GM20431 (cell line): Measurements from ENCODE around the gene PDCD5.

Experiments
- in situ Hi-C: fragments of 300-500 bp; cut with MseI, MboI; formaldehyde crosslinking; loops from one replicate; pipeline ENCODE4 v1.15.0; 2020; ENCODE audit warnings: low sequenced_read_pairs; ENCODE audit not compliant: unreplicated experiment

The PDCD5 gene

DNA sequence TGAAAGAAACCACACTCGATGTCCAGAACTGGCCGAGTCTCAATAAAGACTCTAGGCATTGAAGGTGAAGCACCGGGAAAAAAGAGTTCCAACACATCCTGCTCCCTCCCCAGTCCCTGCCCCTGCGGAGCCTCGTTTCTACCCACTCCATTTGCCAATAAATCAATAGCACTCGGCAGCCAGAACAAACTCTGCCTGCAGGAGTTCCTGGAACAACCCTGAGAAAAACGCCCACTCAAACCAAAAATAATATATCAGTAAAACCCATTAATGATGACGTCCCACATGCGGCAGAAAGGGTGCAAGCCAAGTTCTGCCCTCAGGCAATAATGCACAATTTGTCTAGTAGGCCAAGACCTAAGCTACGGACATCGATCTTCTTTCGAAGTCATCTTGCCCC lies 41.0 kb downstream of the PDCD5 start:
- in situ Hi-C loops = no loop called here

DNA sequence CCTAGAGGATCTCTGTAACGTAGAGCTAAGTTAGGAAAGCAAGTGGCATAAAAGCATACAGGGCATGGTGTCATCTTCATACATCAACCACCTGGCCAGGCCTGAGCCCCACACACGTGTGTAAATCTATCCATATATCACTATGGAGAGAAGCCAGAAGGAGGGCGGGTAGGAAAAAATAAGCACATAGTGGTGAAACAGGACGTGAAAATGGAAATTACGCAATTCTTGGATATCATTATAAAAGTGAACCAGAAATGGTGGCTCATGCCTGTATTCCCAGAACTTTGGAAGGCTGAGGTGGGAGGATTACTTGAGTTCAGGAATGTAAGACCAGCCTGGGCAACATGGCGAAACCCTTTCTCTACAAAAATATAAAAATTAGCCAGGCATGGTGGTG lies 43.4 kb downstream of the PDCD5 start:
- in situ Hi-C loops = no loop called here

DNA sequence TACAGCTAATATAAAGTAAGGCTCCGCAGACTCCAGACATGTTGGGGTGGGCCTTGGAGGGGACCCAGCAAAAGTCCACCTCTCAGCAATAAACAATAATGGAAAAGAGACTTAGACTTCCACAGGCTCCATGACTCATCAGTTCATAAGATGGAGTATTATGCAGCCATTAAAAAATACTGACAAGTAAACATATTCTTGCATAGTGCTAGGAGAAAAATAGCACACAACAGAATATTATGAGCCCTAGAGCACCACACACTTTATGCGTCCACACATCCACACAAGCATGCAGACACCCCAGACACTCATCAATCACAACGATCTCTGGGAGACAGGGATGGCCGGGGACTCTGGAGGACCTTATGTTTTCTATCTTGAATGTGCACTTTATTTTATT lies 46.0 kb downstream of the PDCD5 start:
- in situ Hi-C loops = no loop called here

GRCh38 chr19:32627714-32628270 lies 46.8 kb downstream of the PDCD5 start:
- in situ Hi-C loops = no loop called here

DNA sequence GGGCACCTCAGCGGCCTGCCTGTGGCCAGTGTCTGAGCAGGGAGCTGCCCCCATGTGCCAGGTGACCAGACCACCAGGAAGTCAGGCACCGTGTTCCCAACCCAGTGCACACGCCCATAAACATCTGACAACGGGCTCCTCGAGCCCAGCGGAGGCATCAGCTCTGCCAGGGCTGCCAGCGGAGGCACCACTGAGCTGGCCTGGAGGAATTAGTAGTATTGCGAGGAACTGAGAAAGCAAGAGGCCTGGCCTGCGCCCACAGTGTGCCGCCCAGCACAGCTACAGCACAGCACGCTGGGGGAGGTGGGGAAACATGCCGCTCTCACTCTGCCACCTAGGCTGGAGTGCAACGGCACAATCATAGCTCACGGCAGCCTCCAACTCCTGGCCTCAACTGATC lies 49.3 kb downstream of the PDCD5 start:
- in situ Hi-C loops = no loop called here

GRCh38 chr19:32631381-32631780 lies 50.4 kb downstream of the PDCD5 start:
- in situ Hi-C loops = no loop called here
